ENCODE results near the gene TBC1D10B. TPM values are rescaled to one million over a fixed set of nuclear protein-coding genes. Genes with fewer than 3 reads are reported as not detected.
"Not testable (repeated sequence)": the region's sequence is repeated elsewhere in the genome, so short reads cannot be mapped to it uniquely, and the experiment has no call there.

Gene TBC1D10B
- total RNA-seq, 1 donor from 2014 or later = 23.7 TPM

- intact Hi-C loops (cut with DNase I) = loop anchor here (5.0 kb wide), 1 partner anchor 47 kb away; no protein-coding TSS in a partner anchor
- DNase-seq (ENCODE audit: low spot score) = peak; percentile 31
These were observed 29.3 kb upstream of the TBC1D10B start for GRCh38 chr16:30399435-30400186.

GRCh38 chr16:30398661-30399434 is 28.6 kb upstream of the TBC1D10B start:
- peak; percentile 35 for DNase-seq (ENCODE audit: low spot score)
- intact Hi-C loops (cut with DNase I) = loop anchor here (5.0 kb wide), 1 partner anchor 47 kb away; no protein-coding TSS in a partner anchor

DNA sequence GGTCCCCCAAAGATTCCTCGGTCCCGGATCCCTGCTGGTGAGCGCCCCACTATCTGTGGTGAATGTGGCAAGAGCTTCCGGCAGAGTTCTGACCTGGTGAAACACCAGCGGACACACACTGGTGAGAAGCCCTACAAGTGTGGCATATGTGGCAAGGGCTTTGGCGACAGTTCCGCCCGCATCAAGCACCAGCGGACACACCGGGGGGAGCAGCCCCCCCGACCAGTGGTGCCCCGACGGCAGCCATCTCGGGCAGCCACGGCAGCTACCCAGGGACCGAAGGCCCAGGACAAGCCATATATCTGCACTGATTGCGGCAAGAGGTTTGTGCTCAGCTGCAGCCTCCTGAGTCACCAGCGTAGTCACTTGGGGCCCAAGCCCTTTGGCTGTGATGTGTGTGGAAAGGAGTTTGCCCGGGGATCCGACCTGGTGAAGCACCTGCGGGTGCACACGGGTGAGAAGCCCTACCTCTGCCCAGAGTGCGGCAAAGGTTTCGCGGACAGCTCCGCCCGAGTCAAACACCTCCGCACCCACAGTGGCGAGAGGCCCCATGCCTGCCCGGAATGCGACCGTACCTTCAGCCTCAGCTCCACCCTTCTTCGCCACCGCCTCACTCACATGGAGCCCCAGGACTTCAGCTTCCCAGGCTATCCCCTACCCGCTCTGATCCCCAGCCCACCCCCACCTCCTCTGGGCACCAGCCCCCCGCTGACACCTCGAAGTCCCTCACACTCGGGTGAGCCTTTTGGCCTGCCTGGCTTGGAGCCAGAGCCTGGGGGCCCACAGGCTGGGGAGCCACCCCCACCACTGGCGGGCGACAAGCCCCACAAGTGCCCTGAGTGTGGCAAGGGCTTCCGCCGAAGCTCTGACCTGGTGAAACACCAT is 27.7 kb upstream of the TBC1D10B start:
- intact Hi-C loops (cut with DNase I) = loop anchor here (5.0 kb wide), 1 partner anchor 46 kb away; no protein-coding TSS in a partner anchor
- DNase-seq (ENCODE audit: low spot score) = peak; percentile 60

DNA sequence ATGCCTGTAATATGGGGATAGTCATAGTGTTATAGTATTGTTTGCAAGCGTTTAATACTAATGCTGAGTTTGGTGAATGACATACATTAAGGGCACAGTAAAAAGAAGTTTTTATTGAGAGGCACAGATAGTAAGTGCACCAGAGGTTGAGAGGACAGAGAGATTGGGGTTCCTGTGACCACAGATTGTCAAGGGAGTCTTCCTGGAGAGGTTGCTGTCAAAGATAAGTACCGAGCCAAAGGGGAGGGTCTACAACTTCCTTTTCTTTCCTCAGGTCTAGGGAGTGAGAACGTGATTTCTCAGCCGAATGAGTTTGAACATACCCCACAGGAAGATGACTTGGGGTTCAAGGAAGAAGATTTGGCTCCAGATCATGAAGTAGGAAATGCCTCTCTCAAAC is 26.8 kb upstream of the TBC1D10B start:
- intact Hi-C loops (cut with DNase I) = loop anchor here (5.0 kb wide), 1 partner anchor 45 kb away; no protein-coding TSS in a partner anchor
- no peak for DNase-seq (ENCODE audit: low spot score)

DNA sequence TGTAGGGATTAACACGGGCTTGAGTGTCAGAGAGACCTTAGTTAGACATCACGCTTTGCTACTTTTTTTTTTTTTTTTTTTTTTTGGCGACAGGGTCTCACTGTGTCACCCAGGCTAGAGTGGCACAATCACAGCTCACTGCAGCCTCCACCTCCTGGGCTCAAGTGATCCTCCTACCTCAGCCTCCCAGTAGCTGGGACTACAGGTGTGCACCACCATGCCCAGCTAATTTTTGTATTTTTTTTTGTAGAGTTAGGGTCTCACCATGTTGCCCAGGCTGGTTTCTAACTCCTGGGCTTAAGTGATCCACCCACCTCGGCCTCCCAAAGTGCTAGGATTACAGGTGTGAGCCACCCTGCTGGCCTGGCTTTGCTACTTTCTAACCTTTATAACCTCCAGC is 26.3 kb upstream of the TBC1D10B start:
- intact Hi-C loops (cut with DNase I) = loop anchor here (5.0 kb wide), 1 partner anchor 44 kb away; no protein-coding TSS in a partner anchor
- DNase-seq (ENCODE audit: low spot score) = not testable (repeated sequence)

- DNase-seq (ENCODE audit: low spot score) = no peak
- intact Hi-C loops (cut with DNase I) = loop anchor here (2.0 to 5.0 kb wide), 2 partner anchors 17 to 44 kb away; no protein-coding TSS in a partner anchor
These were observed 25.8 kb upstream of the TBC1D10B start for GRCh38 chr16:30395992-30396585.

DNA sequence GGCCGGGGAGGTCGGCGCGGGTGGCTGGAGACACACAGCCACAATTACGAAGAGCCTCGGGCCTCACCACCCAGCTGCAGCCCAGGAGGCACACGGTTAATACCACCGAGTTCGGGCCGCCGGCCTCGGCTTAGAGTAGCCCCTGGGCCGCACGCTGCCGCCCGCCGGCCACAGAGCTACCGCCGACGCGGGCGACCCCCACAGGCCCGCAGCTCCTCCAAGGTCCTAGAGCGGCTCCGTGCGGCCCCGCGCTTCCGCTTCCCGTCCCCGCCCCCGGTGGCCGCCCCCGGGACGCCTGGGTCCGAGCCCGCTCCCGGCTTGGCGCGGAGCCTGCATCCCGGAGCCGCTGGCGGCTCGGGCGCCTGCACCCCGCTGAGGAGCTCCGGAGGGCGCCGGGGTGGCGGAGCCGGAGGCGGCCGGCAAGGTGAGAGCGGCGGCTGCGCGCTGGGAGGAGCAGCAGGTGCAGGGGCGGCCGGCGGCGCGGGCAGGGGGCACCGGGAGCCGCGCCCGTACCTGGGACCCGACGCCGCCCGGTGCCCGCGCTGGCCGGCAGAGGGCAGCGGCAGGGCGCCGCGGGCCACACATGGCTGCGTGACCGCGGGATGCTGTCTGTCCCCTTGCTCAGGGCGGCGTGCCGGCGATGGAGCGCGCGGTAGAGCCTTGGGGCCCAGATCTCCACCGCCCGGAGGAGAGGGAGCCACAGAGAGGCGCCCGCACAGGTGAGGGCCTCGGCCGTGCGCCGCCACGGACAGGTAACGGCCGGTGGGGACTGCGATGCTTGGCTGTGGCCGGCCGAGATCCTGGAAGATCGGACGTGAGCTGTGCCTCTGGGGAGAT is 25.1 kb upstream of the TBC1D10B start, which contains the start of gene ZNF48:
TSS of gene ZNF48 (plus strand) at position 266 of the 837 bp plus-strand sequence. CDS start at position 641, 375 bp downstream.
- DNase-seq (ENCODE audit: low spot score) = peak; percentile 91
- intact Hi-C loops (cut with DNase I) = loop anchor here (2.0 to 5.0 kb wide), 2 partner anchors 17 to 43 kb away; no protein-coding TSS in a partner anchor

GRCh38 chr16:30394592-30395154 is 24.4 kb upstream of the TBC1D10B start:
- intact Hi-C loops (cut with DNase I) = loop anchor here (2.0 to 5.0 kb wide), 2 partner anchors 16 to 42 kb away; no protein-coding TSS in a partner anchor
- no peak for DNase-seq (ENCODE audit: low spot score)

DNA sequence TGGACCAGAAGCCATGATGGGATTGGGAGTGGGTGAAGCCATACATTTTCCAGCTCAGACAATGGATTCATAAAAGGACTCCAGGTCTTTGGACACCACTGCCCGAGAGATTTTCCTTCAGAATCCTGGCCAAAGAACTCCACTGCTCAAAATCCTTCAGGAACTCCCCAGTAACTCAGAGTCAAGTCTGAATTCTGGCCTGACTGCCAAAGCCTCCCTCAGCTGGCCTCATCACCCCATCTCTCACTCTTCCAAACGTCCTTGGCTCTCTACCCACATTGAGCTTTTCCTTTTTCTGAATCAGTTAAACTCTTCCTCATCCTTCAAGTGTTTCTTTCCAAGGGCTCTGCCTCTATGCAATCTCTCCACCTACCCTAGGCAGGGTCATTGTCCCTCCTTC is 13.2 kb upstream of the TBC1D10B start:
- DNase-seq (ENCODE audit: low spot score) = no peak
- intact Hi-C loops (cut with DNase I) = no loop called here

GRCh38 chr16:30382111-30382881 is 12.0 kb upstream of the TBC1D10B start, which contains the start of gene SEPTIN1:
Gene SEPTIN1, minus strand, starts transcription at chr16:30382561. Its CDS starts 19 bp downstream, at chr16:30382542.
- DNase-seq (ENCODE audit: low spot score) = no peak
- intact Hi-C loops (cut with DNase I) = no loop called here

DNA sequence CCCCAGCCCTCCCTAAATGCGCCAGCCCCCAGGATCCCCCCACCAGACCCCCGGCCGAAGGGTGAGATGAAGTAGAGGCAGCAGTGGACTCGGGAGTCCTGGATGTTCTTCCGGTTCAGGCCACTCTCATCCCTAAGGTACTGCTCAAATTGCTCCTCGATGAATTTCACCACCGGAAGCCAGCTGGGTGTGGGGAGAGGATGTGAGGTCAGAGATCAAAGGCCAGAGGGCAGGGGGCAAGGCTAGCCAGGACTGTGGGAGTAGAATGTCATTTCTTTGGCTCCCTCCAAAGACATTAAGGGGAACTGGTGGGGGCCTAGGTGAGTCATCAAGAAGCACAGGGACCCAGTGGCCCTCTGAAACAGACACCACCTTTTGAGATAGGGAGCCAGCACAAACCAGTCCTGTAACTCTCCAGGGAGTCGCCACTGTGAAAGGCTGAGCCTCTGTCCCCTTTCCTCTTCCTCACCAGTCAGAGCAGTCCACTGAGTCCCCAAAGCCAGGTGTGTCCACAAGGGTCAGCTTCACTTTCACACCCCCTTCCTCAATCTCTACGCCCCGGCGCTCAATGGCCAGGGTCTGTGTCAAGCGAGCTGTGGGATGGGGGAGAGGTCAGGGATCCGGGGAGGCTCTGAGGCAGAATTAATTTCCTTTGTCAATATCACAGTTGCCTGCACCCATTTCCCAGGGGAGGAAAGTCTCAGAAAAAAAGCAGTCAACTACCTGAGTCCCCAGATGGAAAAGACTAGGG is 11.2 kb upstream of the TBC1D10B start:
- intact Hi-C loops (cut with DNase I) = no loop called here
- no peak for DNase-seq (ENCODE audit: low spot score)

DNA sequence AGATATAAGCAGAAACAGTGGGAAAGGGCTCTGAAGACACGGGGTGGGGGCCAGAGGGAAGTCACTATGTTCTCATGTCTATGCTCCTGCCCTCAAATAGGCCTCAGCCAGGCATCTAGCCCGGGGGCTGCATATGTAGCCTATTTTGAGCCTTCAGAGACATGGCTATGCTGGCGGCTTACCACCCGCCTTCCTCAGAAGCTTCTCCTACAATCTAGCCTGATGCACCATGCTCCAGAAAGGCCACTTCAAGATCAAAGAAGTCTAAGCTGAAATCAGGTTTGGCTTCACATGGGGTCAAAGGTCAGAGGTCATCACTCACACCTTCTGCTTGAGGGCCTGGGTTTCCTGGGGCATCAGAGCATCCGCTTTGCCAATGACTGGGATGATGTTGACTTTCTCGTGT is 10.5 kb upstream of the TBC1D10B start:
- DNase-seq (ENCODE audit: low spot score) = no peak
- intact Hi-C loops (cut with DNase I) = no loop called here

DNA sequence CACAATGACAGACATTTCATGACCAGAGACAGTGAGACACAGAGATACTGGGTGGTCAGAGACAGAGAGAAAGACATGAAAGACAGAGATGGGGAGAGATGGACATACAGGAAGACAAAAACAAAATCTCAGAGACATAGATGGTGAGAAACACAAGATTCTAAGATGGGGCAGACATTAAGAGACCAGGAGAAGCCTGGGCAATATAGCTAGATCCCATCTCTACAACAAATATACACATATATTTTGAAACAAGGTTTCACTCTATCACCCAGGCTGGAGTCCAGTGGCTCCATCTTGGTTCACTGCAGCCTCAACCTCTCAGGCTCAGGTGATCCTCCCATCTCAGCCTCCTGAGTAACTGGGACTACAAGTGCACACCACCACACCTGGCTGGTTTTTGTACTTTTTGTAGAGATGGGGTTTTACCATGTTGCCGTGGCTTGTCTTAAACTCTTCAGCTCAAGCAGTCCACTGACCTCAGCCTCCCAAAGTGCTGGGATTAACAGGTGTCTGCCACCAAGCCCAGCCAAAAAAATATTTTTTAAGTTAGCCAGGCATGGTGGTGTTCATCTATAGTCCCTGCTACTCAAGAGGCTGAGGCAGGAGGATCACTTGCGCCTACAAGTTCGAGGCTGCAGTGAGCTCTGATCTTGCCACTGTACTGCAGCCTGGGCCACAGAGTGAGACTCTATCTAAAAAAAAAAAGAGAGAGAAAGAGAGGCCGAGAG is 9.9 kb upstream of the TBC1D10B start:
- DNase-seq (ENCODE audit: low spot score) = no peak
- intact Hi-C loops (cut with DNase I) = no loop called here

- DNase-seq (ENCODE audit: low spot score) = no peak
- intact Hi-C loops (cut with DNase I) = loop anchor here (2.0 kb wide), 2 partner anchors 16 to 28 kb away; partner anchors contain the start of genes ZNF48 and ZNF771
These were observed 9.0 kb upstream of the TBC1D10B start for GRCh38 chr16:30379158-30379783.

All from cardiac septum (tissue), 1 donor.